Measurements from ENCODE around the gene SLC24A3. TPM values are rescaled to one million over a fixed set of nuclear protein-coding genes. Genes with fewer than 3 reads are reported as not detected.

SLC24A3 gene
- total RNA-seq, 1 donor from 2014 or later, result not detected

DNA sequence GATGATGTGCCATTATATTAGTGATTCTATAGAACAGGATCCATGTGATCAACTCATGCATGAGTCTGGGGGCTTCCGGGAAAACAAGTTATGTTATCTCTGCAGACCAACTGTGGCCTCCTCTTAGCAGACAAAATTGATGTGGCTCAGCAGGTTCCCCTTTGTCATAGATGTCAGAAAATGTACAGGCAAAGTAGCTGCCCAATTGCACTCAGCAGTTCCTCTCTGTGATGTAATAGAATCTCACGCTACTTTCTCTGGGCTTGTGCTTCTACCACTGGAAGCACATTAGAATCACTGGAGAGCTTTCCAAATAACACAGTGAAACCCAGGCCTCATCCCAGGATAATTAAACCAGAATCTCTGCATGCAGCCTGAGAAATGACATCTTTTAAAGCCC is 253.1 kb downstream of the SLC24A3 start:
- intact Hi-C loops (cut with micrococcal nuclease), result no loop called here
- no peak overlapping the region for H3K27ac Mint-ChIP-seq
- H3K36me3 Mint-ChIP-seq (ENCODE audit: low read depth), result no peaks in the 10 kb centered on the region
- no peaks in the 10 kb centered on the region for H3K9me3 Mint-ChIP-seq
- H3K4me1 Mint-ChIP-seq (ENCODE audit: low read depth), result no peaks in the 10 kb centered on the region
- no peak overlapping the region for H3K4me3 Mint-ChIP-seq (ENCODE audit: low read depth)
- H3K27me3 Mint-ChIP-seq (ENCODE audit: low read depth), result no peaks in the 10 kb centered on the region
- DNase-seq (ENCODE audit: low spot score), result no peak

DNA sequence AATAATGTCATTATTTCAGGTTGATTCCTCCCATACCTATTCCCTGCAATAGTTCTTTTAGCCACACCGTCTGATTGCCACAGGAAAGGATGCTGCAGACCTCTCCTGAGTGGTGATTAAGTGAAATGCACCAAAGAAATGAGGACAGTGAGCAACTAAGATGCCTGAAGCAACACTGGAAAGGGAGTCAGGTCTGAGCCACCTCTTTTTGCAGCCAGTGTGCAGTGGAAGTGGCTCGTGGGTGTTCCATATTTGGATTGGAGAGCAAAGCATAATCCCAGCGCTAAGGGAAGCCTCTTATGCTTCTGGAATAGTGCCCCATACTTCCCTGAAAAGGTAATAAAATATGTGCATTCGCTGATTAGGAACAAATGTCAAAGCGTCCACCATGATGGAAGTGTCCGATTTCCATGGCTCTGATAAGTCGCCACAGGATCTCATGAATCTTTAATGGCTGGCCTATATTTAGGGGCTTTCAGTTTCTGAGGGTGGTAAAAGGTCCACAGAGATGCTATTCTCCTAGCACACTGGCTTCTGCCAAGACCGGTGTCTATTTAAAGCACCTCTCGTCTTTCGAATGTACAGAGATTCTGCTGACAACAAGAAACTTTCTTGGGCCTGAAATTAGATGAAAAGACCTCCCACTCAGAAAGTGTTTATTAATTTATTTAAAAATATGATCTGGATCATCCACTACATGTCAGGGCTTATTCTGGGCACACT is 253.9 kb downstream of the SLC24A3 start:
- intact Hi-C loops (cut with micrococcal nuclease), result no loop called here
- H3K9me3 Mint-ChIP-seq, result no peaks in the 10 kb centered on the region
- no peaks in the 10 kb centered on the region for H3K36me3 Mint-ChIP-seq (ENCODE audit: low read depth)
- H3K27me3 Mint-ChIP-seq (ENCODE audit: low read depth), result no peaks in the 10 kb centered on the region
- no peak for DNase-seq (ENCODE audit: low spot score)
- no peaks in the 10 kb centered on the region for H3K4me1 Mint-ChIP-seq (ENCODE audit: low read depth)
- no peak overlapping the region for H3K27ac Mint-ChIP-seq
- H3K4me3 Mint-ChIP-seq (ENCODE audit: low read depth), result no peak overlapping the region

DNA sequence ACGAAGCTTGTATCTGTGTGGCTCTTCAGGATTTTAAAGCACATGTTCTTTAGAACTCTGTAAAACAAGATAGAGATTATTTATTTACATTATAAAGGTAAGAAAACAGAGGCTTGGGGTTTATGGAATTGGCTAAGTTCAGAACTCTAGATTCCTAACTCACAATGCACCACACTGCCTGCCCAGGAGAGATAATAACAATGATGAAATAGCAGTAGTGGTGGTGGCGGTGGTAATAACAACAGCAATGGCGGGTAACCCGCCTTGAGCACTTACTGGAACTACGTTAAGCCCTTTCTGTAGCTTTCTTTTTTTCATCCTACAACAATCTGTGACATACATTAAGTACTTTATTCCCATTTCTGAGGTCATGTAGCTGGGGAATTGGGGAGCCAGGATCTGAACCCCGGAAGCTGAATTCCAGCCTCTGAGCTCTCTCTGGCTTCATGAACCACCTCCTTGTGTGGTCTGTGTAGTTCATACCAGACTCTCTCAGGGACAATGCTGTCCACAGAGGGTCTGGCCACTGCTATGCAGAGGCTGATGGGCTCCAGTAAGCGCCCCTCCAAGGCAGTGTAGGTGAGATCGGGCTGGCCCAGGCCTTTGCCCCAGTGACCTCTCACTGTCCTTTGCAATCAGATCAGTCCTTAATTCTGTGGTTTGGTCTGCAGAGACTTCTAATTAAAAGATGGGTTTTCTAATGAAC is 260.9 kb downstream of the SLC24A3 start:
- no peak for DNase-seq (ENCODE audit: low spot score)
- Mint-ChIP-seq H3K27ac (no peak overlapping the region), H3K27me3 (ENCODE audit: low read depth) (no peaks in the 10 kb centered on the region), H3K4me1 (ENCODE audit: low read depth) (no peaks in the 10 kb centered on the region), H3K9me3 (no peaks in the 10 kb centered on the region), H3K36me3 (ENCODE audit: low read depth) (no peaks in the 10 kb centered on the region), H3K4me3 (ENCODE audit: low read depth) (no peak overlapping the region)
- intact Hi-C loops (cut with micrococcal nuclease), result no loop called here

GRCh38 chr20:19473922-19474286 is 261.5 kb downstream of the SLC24A3 start:
- no peaks in the 10 kb centered on the region for H3K36me3 Mint-ChIP-seq (ENCODE audit: low read depth)
- no peak overlapping the region for H3K27ac Mint-ChIP-seq
- intact Hi-C loops (cut with micrococcal nuclease), result no loop called here
- H3K27me3 Mint-ChIP-seq (ENCODE audit: low read depth), result no peaks in the 10 kb centered on the region
- H3K4me1 Mint-ChIP-seq (ENCODE audit: low read depth), result no peaks in the 10 kb centered on the region
- H3K9me3 Mint-ChIP-seq, result no peaks in the 10 kb centered on the region
- no peak overlapping the region for H3K4me3 Mint-ChIP-seq (ENCODE audit: low read depth)
- DNase-seq (ENCODE audit: low spot score), result no peak

DNA sequence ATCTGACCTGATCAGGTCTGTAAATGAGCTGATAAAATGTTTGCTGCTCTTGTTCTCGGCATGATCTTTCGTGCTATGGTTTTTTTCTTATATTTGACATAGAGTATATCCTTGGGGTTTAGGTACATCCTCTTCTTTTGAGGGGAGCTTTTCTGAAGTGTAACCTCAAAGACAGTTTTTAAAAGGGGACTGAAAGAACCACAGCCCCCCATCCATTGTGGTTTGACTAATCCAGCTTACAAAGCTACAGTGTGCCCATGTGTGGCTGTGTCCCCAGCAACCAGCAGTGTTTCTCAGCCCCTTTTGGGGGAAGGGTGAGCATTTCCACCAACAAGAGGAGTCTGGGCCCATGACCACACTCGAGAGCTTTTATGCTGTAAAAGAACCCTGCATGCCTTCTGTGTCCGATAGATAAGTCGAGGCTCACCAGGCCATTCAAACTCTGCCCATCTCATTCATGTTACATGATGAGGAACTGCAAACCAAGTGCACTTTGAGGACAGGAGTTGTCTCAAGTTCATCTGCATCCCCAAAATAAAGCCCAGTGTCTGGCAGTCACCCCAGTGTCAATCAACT is 266.0 kb downstream of the SLC24A3 start:
- Mint-ChIP-seq H3K4me1 (ENCODE audit: low read depth) (no peaks in the 10 kb centered on the region), H3K27me3 (ENCODE audit: low read depth) (no peaks in the 10 kb centered on the region), H3K9me3 (no peaks in the 10 kb centered on the region), H3K36me3 (ENCODE audit: low read depth) (no peaks in the 10 kb centered on the region), H3K4me3 (ENCODE audit: low read depth) (no peak overlapping the region), H3K27ac (no peak overlapping the region)
- intact Hi-C loops (cut with micrococcal nuclease), result no loop called here
- no peak for DNase-seq (ENCODE audit: low spot score)

GRCh38 chr20:19482726-19483125 is 270.3 kb downstream of the SLC24A3 start:
- no peaks in the 10 kb centered on the region for H3K9me3 Mint-ChIP-seq
- no peaks in the 10 kb centered on the region for H3K27me3 Mint-ChIP-seq (ENCODE audit: low read depth)
- intact Hi-C loops (cut with micrococcal nuclease), result no loop called here
- no peak overlapping the region for H3K27ac Mint-ChIP-seq
- DNase-seq (ENCODE audit: low spot score), result no peak
- no peak overlapping the region for H3K4me3 Mint-ChIP-seq (ENCODE audit: low read depth)
- no peaks in the 10 kb centered on the region for H3K4me1 Mint-ChIP-seq (ENCODE audit: low read depth)
- H3K36me3 Mint-ChIP-seq (ENCODE audit: low read depth), result no peaks in the 10 kb centered on the region

DNA sequence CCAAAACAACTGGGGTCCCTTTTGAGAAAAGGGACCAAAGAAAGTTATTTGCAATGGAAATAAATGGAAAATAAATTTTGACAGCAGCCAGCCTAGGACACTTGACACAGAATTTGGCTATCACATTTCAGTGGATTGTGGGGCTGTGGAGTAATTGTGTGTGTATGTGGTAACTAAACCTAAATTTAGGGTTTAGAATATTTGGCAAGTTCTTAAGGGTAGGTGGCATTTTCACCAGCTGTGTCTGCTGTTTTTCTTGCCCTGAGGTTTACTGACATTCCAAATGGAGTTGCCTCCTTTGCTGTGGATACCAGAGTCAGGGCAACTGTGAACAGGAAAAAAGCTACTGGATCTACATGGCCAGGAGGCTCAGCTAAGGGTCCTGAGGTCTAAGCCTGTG is 270.9 kb downstream of the SLC24A3 start:
- DNase-seq (ENCODE audit: low spot score), result no peak
- H3K27me3 Mint-ChIP-seq (ENCODE audit: low read depth), result no peaks in the 10 kb centered on the region
- no peaks in the 10 kb centered on the region for H3K36me3 Mint-ChIP-seq (ENCODE audit: low read depth)
- no peak overlapping the region for H3K27ac Mint-ChIP-seq
- no peaks in the 10 kb centered on the region for H3K9me3 Mint-ChIP-seq
- H3K4me1 Mint-ChIP-seq (ENCODE audit: low read depth), result no peaks in the 10 kb centered on the region
- no peak overlapping the region for H3K4me3 Mint-ChIP-seq (ENCODE audit: low read depth)
- intact Hi-C loops (cut with micrococcal nuclease), result no loop called here

DNA sequence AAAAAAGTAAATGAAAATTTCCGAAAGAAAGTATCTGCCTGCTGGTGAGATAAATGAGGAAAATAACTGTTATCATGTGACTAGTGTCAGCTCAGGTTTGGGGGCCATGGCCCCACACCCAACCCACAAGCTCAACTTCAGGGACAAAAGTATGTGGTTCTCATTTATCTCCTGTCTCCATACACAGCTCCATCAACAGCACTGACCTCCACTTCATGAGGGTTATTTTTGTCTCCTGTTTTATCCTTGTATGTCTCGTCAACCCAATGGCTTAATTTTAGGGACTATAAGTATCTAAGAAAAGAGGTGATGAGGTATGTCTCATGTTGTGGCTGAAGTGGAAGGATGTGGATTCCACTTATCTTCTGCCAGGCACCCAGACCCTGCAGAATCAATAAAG is 274.0 kb downstream of the SLC24A3 start:
- Mint-ChIP-seq H3K4me1 (ENCODE audit: low read depth) (no peaks in the 10 kb centered on the region), H3K27me3 (ENCODE audit: low read depth) (no peaks in the 10 kb centered on the region), H3K36me3 (ENCODE audit: low read depth) (no peaks in the 10 kb centered on the region), H3K27ac (no peak overlapping the region), H3K9me3 (no peaks in the 10 kb centered on the region), H3K4me3 (ENCODE audit: low read depth) (no peak overlapping the region)
- intact Hi-C loops (cut with micrococcal nuclease), result no loop called here
- DNase-seq (ENCODE audit: low spot score), result no peak

DNA sequence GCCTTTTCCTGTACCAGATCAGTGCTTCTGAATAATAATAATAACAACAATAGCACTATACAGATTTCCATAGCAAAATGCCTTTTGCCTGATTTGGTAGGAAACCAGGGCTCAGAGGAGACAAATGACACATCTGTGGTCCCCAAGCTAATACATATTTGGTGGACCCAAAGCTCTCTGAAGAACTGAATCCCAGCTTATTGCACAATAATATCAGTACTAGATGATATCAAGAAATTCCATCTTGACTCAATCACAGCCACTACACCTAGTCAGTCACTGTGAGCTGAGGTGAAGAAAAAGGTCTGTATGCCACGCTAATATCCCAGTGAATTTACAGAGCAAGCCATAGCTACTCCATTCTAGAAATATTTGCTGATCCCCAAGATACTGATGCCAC is 275.0 kb downstream of the SLC24A3 start:
- Mint-ChIP-seq H3K9me3 (no peaks in the 10 kb centered on the region), H3K27ac (no peak overlapping the region), H3K4me1 (ENCODE audit: low read depth) (no peaks in the 10 kb centered on the region), H3K36me3 (ENCODE audit: low read depth) (no peaks in the 10 kb centered on the region), H3K27me3 (ENCODE audit: low read depth) (no peaks in the 10 kb centered on the region), H3K4me3 (ENCODE audit: low read depth) (no peak overlapping the region)
- intact Hi-C loops (cut with micrococcal nuclease), result no loop called here
- no peak for DNase-seq (ENCODE audit: low spot score)

- no peak for DNase-seq (ENCODE audit: low spot score)
- intact Hi-C loops (cut with micrococcal nuclease), result no loop called here
- H3K4me3 Mint-ChIP-seq (ENCODE audit: low read depth), result no peak overlapping the region
- H3K9me3 Mint-ChIP-seq, result no peaks in the 10 kb centered on the region
- no peaks in the 10 kb centered on the region for H3K36me3 Mint-ChIP-seq (ENCODE audit: low read depth)
- no peak overlapping the region for H3K27ac Mint-ChIP-seq
- H3K4me1 Mint-ChIP-seq (ENCODE audit: low read depth), result no peaks in the 10 kb centered on the region
- H3K27me3 Mint-ChIP-seq (ENCODE audit: low read depth), result no peaks in the 10 kb centered on the region
Measured at GRCh38 chr20:19491241-19491640, 278.8 kb downstream of the SLC24A3 start.

DNA sequence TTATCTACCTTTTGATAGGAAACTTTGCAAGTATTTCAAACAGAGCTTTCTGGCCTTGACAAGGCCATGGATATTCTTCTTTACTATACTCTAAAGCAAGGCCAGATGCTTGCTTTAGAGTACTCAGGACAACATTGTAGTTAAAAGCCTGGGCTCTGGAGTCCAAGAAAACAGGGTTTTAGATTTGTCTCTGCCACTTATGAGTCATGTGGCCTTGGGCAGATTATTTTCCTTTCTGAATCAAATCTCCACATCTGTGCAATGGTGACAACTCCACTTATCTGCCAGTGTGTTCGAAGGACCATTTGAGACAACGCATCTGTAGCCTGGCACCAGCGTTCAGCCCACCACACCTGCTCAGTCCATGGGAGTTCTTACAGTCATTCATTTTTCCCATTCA is 279.7 kb downstream of the SLC24A3 start:
- H3K27ac Mint-ChIP-seq, result no peak overlapping the region
- H3K36me3 Mint-ChIP-seq (ENCODE audit: low read depth), result no peaks in the 10 kb centered on the region
- no peaks in the 10 kb centered on the region for H3K9me3 Mint-ChIP-seq
- no peaks in the 10 kb centered on the region for H3K27me3 Mint-ChIP-seq (ENCODE audit: low read depth)
- DNase-seq (ENCODE audit: low spot score), result no peak
- intact Hi-C loops (cut with micrococcal nuclease), result no loop called here
- H3K4me3 Mint-ChIP-seq (ENCODE audit: low read depth), result no peak overlapping the region
- no peaks in the 10 kb centered on the region for H3K4me1 Mint-ChIP-seq (ENCODE audit: low read depth)

DNA sequence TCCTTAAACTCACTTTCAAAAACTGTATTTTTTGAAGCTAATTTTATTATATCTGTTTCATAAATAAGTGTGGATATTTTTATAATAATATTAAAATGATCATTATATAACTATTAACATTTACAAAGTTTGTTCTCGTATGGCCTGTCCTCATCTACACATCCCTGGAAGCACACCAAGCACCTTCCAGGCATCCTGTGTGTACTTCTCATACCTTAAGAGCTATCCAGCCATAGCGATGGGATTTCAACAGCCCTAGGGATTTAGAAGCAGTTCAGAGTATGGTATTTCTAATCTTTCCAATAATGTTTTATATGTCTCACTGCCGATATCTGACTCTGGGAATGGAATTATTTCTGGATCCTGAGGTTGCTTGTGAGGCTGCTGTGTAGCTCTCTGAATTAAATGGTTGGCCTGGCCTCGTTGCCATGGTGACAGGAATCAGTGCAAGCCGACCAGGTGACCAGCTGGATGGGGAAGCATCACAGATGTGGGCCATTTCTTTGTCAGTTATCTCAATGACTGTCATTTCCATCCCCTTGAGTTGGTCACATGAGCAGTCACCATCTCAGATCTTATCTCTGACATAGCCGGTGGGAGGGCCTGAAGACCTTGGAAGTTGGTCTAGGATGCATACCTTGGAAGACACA is 280.4 kb downstream of the SLC24A3 start:
- Mint-ChIP-seq H3K4me1 (ENCODE audit: low read depth) (no peaks in the 10 kb centered on the region), H3K36me3 (ENCODE audit: low read depth) (no peaks in the 10 kb centered on the region), H3K27ac (no peak overlapping the region), H3K27me3 (ENCODE audit: low read depth) (no peaks in the 10 kb centered on the region), H3K9me3 (no peaks in the 10 kb centered on the region), H3K4me3 (ENCODE audit: low read depth) (no peak overlapping the region)
- DNase-seq (ENCODE audit: low spot score), result no peak
- intact Hi-C loops (cut with micrococcal nuclease), result no loop called here

Measured in activated T-helper 2 cell treated with anti-CD3 and anti-CD28 coated beads, Interferon-gamma antibody, Interleukin-2, Interleukin-4, amounts not matched to agents 10 μg/mL and 5 μg/mL and 100 μg/mL, durations not matched to agents 14 hours and 24 hours and 36 hours (primary cell).